Sigmoid colon (tissue), 7 donors: Measurements from ENCODE around the gene ALPP. TPM values are rescaled to one million over a fixed set of nuclear protein-coding genes. Genes with fewer than 3 reads are reported as not detected.

Experiments
- DNase-seq: peaks from one replicate; pipeline ENCODE4 v3.0.0-alpha.2; 2019
- H3K27ac ChIP-seq, 4 donors: fragments of 200-600 bp; sonication (generic); one replicate each; pipeline ENCODE4 v1.5.1; 2016 to 2019; ENCODE audit warnings: mild to moderate bottlenecking in 1 of 4
- H3K27me3 ChIP-seq, 3 donors: fragments of 200-600 bp; sonication (generic); one replicate each; pipeline ENCODE4 v1.5.1; 2019; ENCODE audit warnings: mild to moderate bottlenecking in 1 of 3
- H3K36me3 ChIP-seq, 4 donors: fragments of 200-600 bp; sonication (generic); one replicate each; pipeline ENCODE4 v1.5.1; 2016 to 2019
- H3K4me1 ChIP-seq, 4 donors: fragments of 200-600 bp; sonication (generic); one replicate each; pipeline ENCODE4 v1.5.1; 2017 to 2019
- H3K4me3 ChIP-seq, 4 donors: fragments of 200-600 bp; sonication (generic); one replicate each; pipeline ENCODE4 v1.5.1; 2017 to 2019; ENCODE audit warnings: mild to moderate bottlenecking in 2 of 4, moderate library complexity in 1 of 4
- H3K9me3 ChIP-seq, 4 donors: fragments of 200-600 bp in 3 of 4; sonication (generic) in 3 of 4; one replicate each; pipeline versions ENCODE4 v1.5.1 to v1.6.1; 2013 to 2019
- EP300 ChIP-seq, 4 donors: sonication (generic); formaldehyde crosslinking; IDR thresholded peaks; one replicate each; pipeline ENCODE4 v1.6.1; 2017; ENCODE audit warnings: antibody characterized with exemption in 4 of 4
- POLR2A ChIP-seq, 2 donors: fragments of 450-650 bp; IDR thresholded peaks; one replicate each; pipeline ENCODE4 v1.6.1; 2016; ENCODE audit warnings: antibody characterized with exemption in 2 of 2, mild to moderate bottlenecking in 2 of 2, moderate library complexity in 2 of 2
- POLR2AphosphoS5 ChIP-seq, 4 donors: sonication (generic); formaldehyde crosslinking; IDR thresholded peaks; one replicate each; pipeline ENCODE4 v1.6.1; 2017; ENCODE audit warnings: antibody characterized with exemption in 4 of 4
- WGBS, 2 donors: extraction: QIAGEN DNeasy Blood & Tissue Kit; methylation state at CpG; one replicate each; pipeline ENCODE4 v1.1.7; 2013; 5-methylcytosine and 5-hydroxymethylcytosine counted together
- intact Hi-C: fragments of 100-400 bp; cut with DNase I; formaldehyde crosslinking; loops from one replicate; pipeline ENCODE4 v1.15.1; 2023
- polyA plus RNA-seq, 3 donors: library from polyadenylated mRNA; stranded (reverse); fragments of 200-250 nt; gene quantifications; one replicate each; pipeline ENCODE4 v1.2.3, GENCODE V29; 2013
- total RNA-seq, 4 donors: library from RNA; depleted of rRNA; stranded (reverse); fragments of >200 nt; gene quantifications; one replicate each; pipeline ENCODE4 v1.1.0, GENCODE V29; 2016
- TF ChIP-seq, protein P1 (sequence below), 4 experiments: fragments of 450-650 bp in 3 of 4; fragments of 200-600 bp in 1 of 4; IDR thresholded peaks; one replicate each; pipeline ENCODE4 v1.5.1; 2016 to 2019; ENCODE audit warnings: antibody characterized with exemption in 4 of 4, mild to moderate bottlenecking in 3 of 4, moderate library complexity in 2 of 4
- donor health status: healthy with polysubstance abuse.
- donor health status: Bipolar disorder and iron deficiency.
- donor health status: healthy.

Gene ALPP
- total and polyA plus RNA-seq, 7 donors = 0.03 TPM; not detected in 6

DNA sequence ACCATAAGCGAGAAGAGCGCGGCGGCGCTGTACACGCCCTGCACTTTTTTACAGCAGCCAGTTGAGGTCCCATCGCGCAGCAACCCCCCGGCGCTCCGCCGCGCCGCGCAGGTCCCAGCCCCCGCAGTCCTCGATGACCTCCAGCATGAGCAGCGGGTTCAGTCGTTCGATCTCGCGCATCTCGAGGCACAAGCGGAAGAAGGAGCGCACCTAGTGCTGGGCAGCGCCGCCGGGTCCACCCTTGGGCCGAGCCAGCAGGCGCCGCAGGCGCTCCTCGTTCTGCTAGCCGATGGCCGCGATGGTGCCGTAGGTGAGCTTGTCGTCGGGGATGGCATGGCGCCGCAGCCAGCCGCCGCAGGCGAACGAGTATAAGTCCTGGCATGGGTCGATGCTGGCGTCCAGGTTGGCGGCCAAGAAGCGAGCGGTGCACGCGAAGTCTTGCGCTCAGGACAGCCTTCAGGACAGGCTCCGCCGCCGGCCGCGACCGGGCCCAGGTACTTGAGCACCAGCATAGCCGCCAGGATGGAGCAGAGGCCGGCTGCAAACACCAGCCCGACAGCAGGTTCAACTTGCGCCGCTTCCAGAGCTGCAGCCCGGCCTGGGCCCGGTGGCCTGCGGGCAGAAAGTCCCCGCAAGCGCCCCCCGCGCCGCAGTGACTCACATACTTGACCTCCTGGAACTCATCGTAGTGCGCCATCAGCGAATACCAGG lies 8.3 kb downstream of the ALPP start:
- TF ChIP-seq EP300 (IDR thresholded peaks at IDR 0.05) (no peak), POLR2AphosphoS5 (IDR thresholded peaks at IDR 0.05) (no peak), POLR2A (IDR thresholded peaks at IDR 0.05) (no peak)
- TF ChIP-seq, protein P1, sequence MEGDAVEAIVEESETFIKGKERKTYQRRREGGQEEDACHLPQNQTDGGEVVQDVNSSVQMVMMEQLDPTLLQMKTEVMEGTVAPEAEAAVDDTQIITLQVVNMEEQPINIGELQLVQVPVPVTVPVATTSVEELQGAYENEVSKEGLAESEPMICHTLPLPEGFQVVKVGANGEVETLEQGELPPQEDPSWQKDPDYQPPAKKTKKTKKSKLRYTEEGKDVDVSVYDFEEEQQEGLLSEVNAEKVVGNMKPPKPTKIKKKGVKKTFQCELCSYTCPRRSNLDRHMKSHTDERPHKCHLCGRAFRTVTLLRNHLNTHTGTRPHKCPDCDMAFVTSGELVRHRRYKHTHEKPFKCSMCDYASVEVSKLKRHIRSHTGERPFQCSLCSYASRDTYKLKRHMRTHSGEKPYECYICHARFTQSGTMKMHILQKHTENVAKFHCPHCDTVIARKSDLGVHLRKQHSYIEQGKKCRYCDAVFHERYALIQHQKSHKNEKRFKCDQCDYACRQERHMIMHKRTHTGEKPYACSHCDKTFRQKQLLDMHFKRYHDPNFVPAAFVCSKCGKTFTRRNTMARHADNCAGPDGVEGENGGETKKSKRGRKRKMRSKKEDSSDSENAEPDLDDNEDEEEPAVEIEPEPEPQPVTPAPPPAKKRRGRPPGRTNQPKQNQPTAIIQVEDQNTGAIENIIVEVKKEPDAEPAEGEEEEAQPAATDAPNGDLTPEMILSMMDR (IDR thresholded peaks at IDR 0.05) = no peak
- peaks cover 21 to 95% (median 50%) of the 10 kb centered on the region in 3 donors for H3K27me3 ChIP-seq
- WGBS, 2 donors = 22 to 33% methylated on average over 75 of the region's 75 CpGs
- H3K9me3 ChIP-seq = no peaks in the 10 kb centered on the region
- peaks cover 0 to 25% (median 17%) of the 10 kb centered on the region in 4 donors for H3K4me1 ChIP-seq
- no peak for DNase-seq
- H3K36me3 ChIP-seq = no peaks in the 10 kb centered on the region
- H3K4me3 ChIP-seq = no peak overlapping the region
- intact Hi-C loops = no loop called here
- no peak overlapping the region for H3K27ac ChIP-seq

GRCh38 chr2:232387451-232388171 lies 9.1 kb downstream of the ALPP start:
- Histone ChIP-seq H3K27me3 (peaks cover 21 to 92% (median 43%) of the 10 kb centered on the region in 3 donors), H3K4me1 (peaks cover 0 to 25% (median 17%) of the 10 kb centered on the region in 4 donors), H3K36me3 (no peaks in the 10 kb centered on the region), H3K27ac (no peak overlapping the region), H3K4me3 (no peak overlapping the region), H3K9me3 (no peaks in the 10 kb centered on the region)
- DNase-seq = no peak
- intact Hi-C loops = no loop called here
- 20 to 41% methylated on average over 50 of the region's 50 CpGs for WGBS, 2 donors
- TF ChIP-seq POLR2AphosphoS5 (IDR thresholded peaks at IDR 0.05) (no peak), EP300 (IDR thresholded peaks at IDR 0.05) (no peak), POLR2A (IDR thresholded peaks at IDR 0.05) (no peak)
- TF ChIP-seq, protein P1 (IDR thresholded peaks at IDR 0.05) = no peak

DNA sequence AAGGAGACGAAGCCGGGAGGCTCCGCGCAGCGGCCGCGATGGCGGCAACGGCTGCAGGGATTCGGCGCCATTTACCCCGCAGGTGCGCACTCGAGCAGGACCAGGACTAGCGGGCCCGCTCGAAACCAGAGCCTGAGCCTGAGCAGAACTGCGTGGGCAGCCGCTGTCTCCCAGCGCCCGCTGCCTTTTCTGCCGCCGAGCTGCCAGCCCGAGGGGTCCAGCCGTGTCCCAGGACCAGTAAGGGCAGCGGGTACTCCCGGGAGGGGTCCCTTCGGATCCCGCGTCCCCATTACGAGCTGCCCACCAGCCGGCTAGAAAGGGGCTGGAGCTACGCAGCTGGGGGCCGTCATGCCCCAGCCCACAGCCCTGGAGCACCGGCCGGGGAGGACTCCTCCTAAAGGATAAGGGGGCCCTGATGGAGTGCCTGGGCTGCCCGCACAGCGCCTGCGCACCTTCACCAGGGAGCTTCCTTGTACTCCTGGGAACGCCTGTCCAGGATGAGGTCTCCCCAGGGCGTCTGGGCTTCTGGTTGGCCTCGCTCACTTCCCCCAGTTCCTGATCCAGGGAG lies 9.9 kb downstream of the ALPP start:
- H3K27me3 ChIP-seq = peaks cover 21 to 84% (median 35%) of the 10 kb centered on the region in 3 donors
- 22 to 47% methylated on average over 42 of the region's 42 CpGs for WGBS, 2 donors
- intact Hi-C loops = no loop called here
- TF ChIP-seq, protein P1 (IDR thresholded peaks at IDR 0.05) = no peak
- no peak for TF ChIP-seq POLR2A (IDR thresholded peaks at IDR 0.05)
- TF ChIP-seq EP300 (IDR thresholded peaks at IDR 0.05) = no peak
- TF ChIP-seq POLR2AphosphoS5 (IDR thresholded peaks at IDR 0.05) = no peak
- no peak overlapping the region for H3K27ac ChIP-seq
- no peak for DNase-seq
- no peaks in the 10 kb centered on the region for H3K36me3 ChIP-seq
- peaks cover 0 to 25% (median 17%) of the 10 kb centered on the region in 4 donors for H3K4me1 ChIP-seq
- H3K4me3 ChIP-seq = no peak overlapping the region
- no peaks in the 10 kb centered on the region for H3K9me3 ChIP-seq

DNA sequence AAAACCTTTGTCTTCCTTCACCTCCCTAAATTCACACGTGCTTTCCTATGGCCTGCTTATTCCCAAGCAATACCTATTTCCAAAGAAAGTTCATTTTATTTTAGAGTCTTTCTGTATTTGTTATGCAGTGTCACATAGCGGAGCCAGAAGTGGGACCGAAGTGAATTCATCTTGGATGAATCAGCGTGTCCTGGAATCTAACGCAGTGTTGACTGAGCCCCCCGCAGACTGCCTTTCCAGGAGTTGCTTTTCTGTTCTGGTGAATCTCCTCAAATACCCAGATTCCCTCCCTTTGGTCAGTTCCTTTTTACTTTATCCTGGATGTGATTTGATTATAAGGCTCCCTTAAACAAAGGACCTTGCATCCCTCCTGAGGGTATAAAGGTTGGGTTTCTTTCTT lies 10.8 kb downstream of the ALPP start:
- TF ChIP-seq EP300 (IDR thresholded peaks at IDR 0.05) = no peak
- TF ChIP-seq, protein P1 (IDR thresholded peaks at IDR 0.05) = no peak
- TF ChIP-seq POLR2AphosphoS5 (IDR thresholded peaks at IDR 0.05) = no peak
- no peak for TF ChIP-seq POLR2A (IDR thresholded peaks at IDR 0.05)
- no peak for DNase-seq

More for the DNA sequence above, 10.8 kb downstream of the ALPP start:
- Histone ChIP-seq H3K36me3 (no peaks in the 10 kb centered on the region), H3K27ac (no peak overlapping the region), H3K4me3 (no peak overlapping the region), H3K27me3 (peaks cover 21 to 75% (median 34%) of the 10 kb centered on the region in 3 donors), H3K4me1 (peaks cover 0 to 25% (median 17%) of the 10 kb centered on the region in 4 donors), H3K9me3 (no peaks in the 10 kb centered on the region)
- intact Hi-C loops = no loop called here
- 60 to 76% methylated on average over 6 of the region's 6 CpGs for WGBS, 2 donors
